Right lobe of liver (tissue), 4 donors: ENCODE measurements around the gene MBOAT7.

Experiments
- CTCF ChIP-seq, 4 donors: fragments of 200-600 bp in 3 of 4; fragments of 450-650 bp in 1 of 4; IDR thresholded peaks; one replicate each; pipeline versions ENCODE4 v1.5.1 to v1.8.0; 2016 to 2022; ENCODE audit warnings: antibody characterized with exemption in 4 of 4, mild to moderate bottlenecking in 2 of 4
- POLR2A ChIP-seq: fragments of 450-650 bp; IDR thresholded peaks from one replicate; pipeline ENCODE4 v1.6.1; 2017; ENCODE audit warnings: antibody characterized with exemption, mild to moderate bottlenecking
- donor health status: DM: no; HTN: no; CAD: no.
- donor health status: DM: no; HTN: no; CAD: no.
- donor health status: DM: no; HTN: yes; CAD: no.

- TF ChIP-seq POLR2A = no peak
- no peak for TF ChIP-seq CTCF (IDR thresholded peaks at IDR 0.05)
These were observed 59.8 kb downstream of the MBOAT7 start for GRCh38 chr19:54129617-54129996.
